Measurements from ENCODE around the gene TLNRD1. TPM values are rescaled to one million over a fixed set of nuclear protein-coding genes. Genes with fewer than 3 reads are reported as not detected.

The TLNRD1 gene
- total and polyA plus RNA-seq, 12 donors = 4.3 to 19.4 (median 6.3) TPM

DNA sequence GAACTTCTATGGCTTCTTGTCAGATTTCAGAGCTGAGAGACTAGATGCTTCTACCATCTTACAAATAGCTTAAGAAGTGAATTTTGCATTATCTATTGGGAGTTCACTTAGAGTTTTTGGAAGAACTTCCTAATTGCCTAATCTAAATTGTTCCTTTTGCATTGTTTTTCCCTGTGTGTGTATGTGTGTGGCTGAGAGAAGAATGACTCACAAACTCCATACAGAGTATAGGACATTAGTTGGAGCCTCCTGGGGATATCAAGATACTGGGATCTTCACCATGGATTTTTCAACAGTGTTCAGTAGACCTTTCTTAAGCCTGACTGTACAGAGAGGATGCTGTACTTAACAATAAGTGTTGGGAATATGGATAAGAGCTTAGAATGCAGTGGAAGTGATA, 10.9 kb downstream of the TLNRD1 start:
- Histone ChIP-seq H3K27ac (no peak overlapping the region), H3K27me3 (no peaks in the 10 kb centered on the region), H3K36me3 (no peaks in the 10 kb centered on the region), H3K4me3 (no peak overlapping the region), H3K4me1 (peaks cover 7 to 93% (median 45%) of the 10 kb centered on the region in 9 donors), H3K9me3 (no peaks in the 10 kb centered on the region)
- no peak for DNase-seq
- intact Hi-C loops (cut with DNase I) = no loop called here
- TF ChIP-seq, protein P1, sequence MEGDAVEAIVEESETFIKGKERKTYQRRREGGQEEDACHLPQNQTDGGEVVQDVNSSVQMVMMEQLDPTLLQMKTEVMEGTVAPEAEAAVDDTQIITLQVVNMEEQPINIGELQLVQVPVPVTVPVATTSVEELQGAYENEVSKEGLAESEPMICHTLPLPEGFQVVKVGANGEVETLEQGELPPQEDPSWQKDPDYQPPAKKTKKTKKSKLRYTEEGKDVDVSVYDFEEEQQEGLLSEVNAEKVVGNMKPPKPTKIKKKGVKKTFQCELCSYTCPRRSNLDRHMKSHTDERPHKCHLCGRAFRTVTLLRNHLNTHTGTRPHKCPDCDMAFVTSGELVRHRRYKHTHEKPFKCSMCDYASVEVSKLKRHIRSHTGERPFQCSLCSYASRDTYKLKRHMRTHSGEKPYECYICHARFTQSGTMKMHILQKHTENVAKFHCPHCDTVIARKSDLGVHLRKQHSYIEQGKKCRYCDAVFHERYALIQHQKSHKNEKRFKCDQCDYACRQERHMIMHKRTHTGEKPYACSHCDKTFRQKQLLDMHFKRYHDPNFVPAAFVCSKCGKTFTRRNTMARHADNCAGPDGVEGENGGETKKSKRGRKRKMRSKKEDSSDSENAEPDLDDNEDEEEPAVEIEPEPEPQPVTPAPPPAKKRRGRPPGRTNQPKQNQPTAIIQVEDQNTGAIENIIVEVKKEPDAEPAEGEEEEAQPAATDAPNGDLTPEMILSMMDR (IDR thresholded peaks at IDR 0.05) = no peak
- peak in 1 of 8 donors; percentile 32 for ATAC-seq

DNA sequence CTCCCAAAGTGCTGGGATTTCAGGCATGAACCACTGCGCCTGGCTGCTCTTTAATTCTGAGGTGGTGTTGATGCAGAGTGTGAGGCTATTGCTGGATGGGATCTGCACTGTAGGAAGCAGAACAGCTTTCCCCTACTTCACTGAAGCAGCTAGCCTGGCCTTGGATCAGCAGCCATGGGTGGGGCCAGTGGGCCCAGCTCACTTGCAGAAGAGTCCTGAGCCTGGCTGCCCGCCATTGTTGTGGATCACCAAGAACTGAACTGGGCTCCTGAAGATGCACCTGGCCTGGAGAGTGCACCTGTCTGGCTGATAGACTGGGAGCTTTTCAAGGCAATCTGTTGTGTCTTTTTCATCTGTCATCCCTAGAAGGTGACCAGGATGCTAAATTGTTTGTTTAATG, 11.9 kb downstream of the TLNRD1 start:
- TF ChIP-seq, protein P1 (IDR thresholded peaks at IDR 0.05) = no peak
- DNase-seq (no peak), ATAC-seq (no peak)
- H3K36me3 ChIP-seq = no peaks in the 10 kb centered on the region
- no peaks in the 10 kb centered on the region for H3K27me3 ChIP-seq
- H3K9me3 ChIP-seq = no peaks in the 10 kb centered on the region
- H3K4me3 ChIP-seq = no peak overlapping the region
- H3K27ac ChIP-seq = no peak overlapping the region
- H3K4me1 ChIP-seq = peaks cover 10 to 92% (median 52%) of the 10 kb centered on the region in 9 donors
- 96 to 97% methylated on average over 2 of the region's 2 CpGs for WGBS, 2 donors
- intact Hi-C loops (cut with DNase I) = no loop called here

DNA sequence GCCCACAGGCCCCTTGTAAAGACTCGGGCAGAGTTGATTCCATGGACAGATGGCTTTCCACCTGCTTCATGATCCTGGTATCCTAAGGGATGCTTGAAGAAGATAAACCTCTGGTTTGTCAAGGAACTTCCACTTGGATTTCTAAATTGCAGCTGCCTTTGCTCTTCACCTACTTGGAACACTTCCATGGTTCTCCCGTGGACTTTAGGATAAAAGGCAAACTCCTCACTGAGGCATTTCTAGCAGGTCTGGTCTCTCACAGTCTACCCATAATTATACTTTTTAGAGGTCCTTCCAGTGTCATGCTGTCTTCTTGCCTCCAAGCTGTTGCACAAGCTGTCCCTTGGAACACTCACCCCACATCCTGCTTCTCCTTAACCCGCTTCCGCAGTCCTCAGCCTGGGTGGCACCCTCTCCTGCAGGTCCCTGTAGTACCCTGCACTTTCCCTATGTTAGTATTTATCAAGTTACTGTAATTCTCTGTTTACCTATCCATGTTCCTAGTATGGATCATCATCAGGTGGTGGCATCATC, 12.7 kb downstream of the TLNRD1 start:
- no peak for ATAC-seq
- TF ChIP-seq, protein P1 (IDR thresholded peaks at IDR 0.05) = no peak
- H3K27ac ChIP-seq = no peak overlapping the region
- H3K36me3 ChIP-seq = no peaks in the 10 kb centered on the region
- peaks cover 10 to 83% (median 50%) of the 10 kb centered on the region in 9 donors for H3K4me1 ChIP-seq
- no peak for DNase-seq
- intact Hi-C loops (cut with DNase I) = no loop called here
- no peaks in the 10 kb centered on the region for H3K9me3 ChIP-seq
- H3K27me3 ChIP-seq = no peaks in the 10 kb centered on the region
- WGBS, 2 donors = 79 to 83% methylated on average over 4 of the region's 4 CpGs
- no peak overlapping the region for H3K4me3 ChIP-seq

DNA sequence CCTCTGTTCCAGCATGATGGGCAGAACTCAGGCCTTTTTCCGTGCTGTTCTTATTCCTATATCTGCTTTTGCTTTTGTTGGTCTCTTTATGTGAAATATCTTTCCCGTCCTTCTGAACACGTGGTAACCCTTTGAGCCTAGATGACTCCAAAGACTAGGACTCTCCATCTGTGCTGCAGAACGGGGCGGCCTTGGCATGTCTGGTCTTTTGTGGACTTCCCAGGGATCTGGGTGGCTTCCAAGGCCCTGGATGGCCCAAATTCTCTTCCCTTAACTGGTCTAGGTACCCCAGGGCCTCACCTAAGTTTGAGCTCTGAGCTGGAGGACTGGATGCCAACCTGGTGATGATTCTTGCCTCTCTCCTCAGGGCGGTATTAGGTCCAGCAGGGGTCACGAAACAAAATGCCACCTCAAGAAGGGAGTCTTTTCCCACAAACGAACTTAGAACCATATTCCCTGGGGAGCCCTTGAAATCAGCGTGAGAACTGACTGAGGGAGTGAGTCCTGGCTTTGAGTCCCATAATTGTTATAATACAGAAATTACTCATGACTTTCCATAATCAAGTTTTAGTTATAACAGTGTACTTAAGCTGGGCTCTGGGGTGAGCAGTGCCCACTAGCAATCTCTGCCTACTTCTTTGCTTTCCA, 13.8 kb downstream of the TLNRD1 start:
- H3K4me3 ChIP-seq = no peak overlapping the region
- no peaks in the 10 kb centered on the region for H3K36me3 ChIP-seq
- H3K9me3 ChIP-seq = no peaks in the 10 kb centered on the region
- peak in 4 of 8 donors; percentile 7 to 39 (median 30) for ATAC-seq
- DNase-seq = no peak
- TF ChIP-seq, protein P1 (IDR thresholded peaks at IDR 0.05) = no peak
- WGBS, 2 donors = 70 to 75% methylated on average over 9 of the region's 9 CpGs
- no peaks in the 10 kb centered on the region for H3K27me3 ChIP-seq
- intact Hi-C loops (cut with DNase I) = no loop called here
- peaks cover 10 to 73% (median 49%) of the 10 kb centered on the region in 9 donors for H3K4me1 ChIP-seq
- peak overlapping the region in 6 of 10 donors; percentile 28 to 69 (median 46) for H3K27ac ChIP-seq
